HG02588 (cell line): ENCODE results near the gene FAM124B.
"Not testable (repeated sequence)": the region's sequence is repeated elsewhere in the genome, so short reads cannot be mapped to it uniquely, and the experiment has no call there.

Experiments
- ATAC-seq: cut with Tn5 transposase; IDR thresholded peaks from one replicate; pipeline ENCODE4 v1.9.1; 2021; ENCODE audit warnings: mild to moderate bottlenecking, moderate library complexity; ENCODE audit not compliant: unreplicated experiment

Gene FAM124B

GRCh38 chr2:224382973-224383555, 18.8 kb downstream of the FAM124B start:
- ATAC-seq, result no peak

GRCh38 chr2:224382280-224382647, 19.6 kb downstream of the FAM124B start:
- ATAC-seq, result not testable (repeated sequence)

- no peak for ATAC-seq
Measured at GRCh38 chr2:224381521-224382279, 20.2 kb downstream of the FAM124B start.

GRCh38 chr2:224379986-224380385, 21.9 kb downstream of the FAM124B start:
- ATAC-seq, result no peak

GRCh38 chr2:224379172-224379571, 22.7 kb downstream of the FAM124B start:
- no peak for ATAC-seq

GRCh38 chr2:224378701-224379097, 23.2 kb downstream of the FAM124B start:
- ATAC-seq, result no peak

- ATAC-seq, result no peak
Measured at GRCh38 chr2:224377751-224378700, 23.9 kb downstream of the FAM124B start.

- no peak for ATAC-seq
Measured at GRCh38 chr2:224372641-224373040, 29.3 kb downstream of the FAM124B start.

GRCh38 chr2:224369028-224369632, 32.8 kb downstream of the FAM124B start:
- no peak for ATAC-seq

- no peak for ATAC-seq
Measured at GRCh38 chr2:224366267-224366844, 35.6 kb downstream of the FAM124B start.

GRCh38 chr2:224365331-224365730, 36.6 kb downstream of the FAM124B start:
- no peak for ATAC-seq

GRCh38 chr2:224363281-224363680, 38.6 kb downstream of the FAM124B start:
- no peak for ATAC-seq

- no peak for ATAC-seq
Measured at GRCh38 chr2:224362094-224362493, 39.8 kb downstream of the FAM124B start.

- no peak for ATAC-seq
Measured at GRCh38 chr2:224360801-224361251, 41.1 kb downstream of the FAM124B start.

- no peak for ATAC-seq
Measured at GRCh38 chr2:224359569-224359968, 42.3 kb downstream of the FAM124B start.

GRCh38 chr2:224357098-224357901, 44.6 kb downstream of the FAM124B start:
- peak; percentile 84 for ATAC-seq

- ATAC-seq, result no peak
Measured at GRCh38 chr2:224354632-224355211, 47.2 kb downstream of the FAM124B start.

GRCh38 chr2:224350703-224351102, 51.2 kb downstream of the FAM124B start:
- no peak for ATAC-seq

- ATAC-seq, result no peak
Measured at GRCh38 chr2:224349396-224349795, 52.5 kb downstream of the FAM124B start.
